HG03469 (cell line): Measurements from ENCODE around the gene ZBTB16.

Experiments
- ATAC-seq: cut with Tn5 transposase; IDR thresholded peaks from one replicate; pipeline ENCODE4 v1.9.1; 2021; ENCODE audit warnings: mild to moderate bottlenecking, moderate library complexity, moderate number of reproducible peaks; ENCODE audit not compliant: unreplicated experiment

ZBTB16 gene

DNA sequence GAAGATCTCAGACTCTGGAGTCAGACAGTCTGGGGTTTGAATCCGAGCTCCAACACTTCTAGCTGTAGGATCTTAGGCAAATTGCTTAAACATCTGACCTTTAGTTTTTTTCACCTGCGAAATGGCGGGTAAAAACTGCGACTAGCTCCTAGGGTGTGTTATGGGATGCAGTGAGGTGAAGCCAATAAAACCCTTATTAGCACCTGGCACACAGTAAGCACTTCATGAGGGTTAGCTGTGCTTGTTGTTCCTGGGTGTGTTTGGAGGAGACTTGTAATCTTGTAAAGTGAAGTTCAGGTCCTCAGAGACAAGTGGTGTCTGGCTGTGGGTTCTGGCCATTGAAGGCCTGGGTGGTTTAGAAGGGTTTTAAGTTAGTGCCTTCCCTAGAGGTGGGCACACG, 68.9 kb downstream of the ZBTB16 start:
- no peak for ATAC-seq

DNA sequence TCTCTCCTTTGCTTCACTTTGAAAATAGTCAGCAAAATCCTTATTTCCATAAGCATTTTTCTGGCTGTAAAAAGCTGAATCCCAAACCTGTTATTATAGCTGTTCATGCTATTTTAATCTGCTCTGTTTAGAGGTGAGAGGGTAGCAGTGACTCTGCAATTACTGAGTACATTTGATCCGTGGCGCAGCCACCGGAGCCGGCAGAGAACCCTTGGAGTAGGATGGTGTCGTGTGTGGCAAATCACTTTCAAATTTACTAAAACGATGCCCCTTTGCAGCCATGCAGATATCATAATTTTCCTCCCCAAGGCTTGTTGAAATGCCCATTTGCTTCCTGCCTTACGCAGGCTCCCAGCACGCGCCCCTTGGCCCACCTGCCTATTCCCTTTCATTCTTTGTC, 69.6 kb downstream of the ZBTB16 start:
- no peak for ATAC-seq

DNA sequence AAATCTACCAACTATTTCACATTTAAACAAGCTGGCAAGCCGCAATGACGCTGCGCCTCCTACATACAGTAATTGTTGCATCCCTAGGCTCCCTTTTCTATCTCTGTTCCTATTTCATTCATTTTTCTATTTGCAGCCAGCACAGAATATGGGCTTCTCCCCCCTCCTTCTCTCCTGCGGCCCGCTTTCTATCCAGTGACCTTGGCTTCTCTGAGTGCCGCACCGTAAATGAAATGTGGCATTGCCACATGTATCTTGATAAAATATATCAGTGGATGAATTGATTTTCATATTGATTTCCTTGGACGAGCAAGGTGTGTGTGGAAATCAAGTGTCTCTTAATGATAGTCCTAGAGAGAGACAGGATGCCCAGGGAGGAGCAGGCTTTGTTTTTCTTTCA, 70.2 kb downstream of the ZBTB16 start:
- ATAC-seq = no peak

DNA sequence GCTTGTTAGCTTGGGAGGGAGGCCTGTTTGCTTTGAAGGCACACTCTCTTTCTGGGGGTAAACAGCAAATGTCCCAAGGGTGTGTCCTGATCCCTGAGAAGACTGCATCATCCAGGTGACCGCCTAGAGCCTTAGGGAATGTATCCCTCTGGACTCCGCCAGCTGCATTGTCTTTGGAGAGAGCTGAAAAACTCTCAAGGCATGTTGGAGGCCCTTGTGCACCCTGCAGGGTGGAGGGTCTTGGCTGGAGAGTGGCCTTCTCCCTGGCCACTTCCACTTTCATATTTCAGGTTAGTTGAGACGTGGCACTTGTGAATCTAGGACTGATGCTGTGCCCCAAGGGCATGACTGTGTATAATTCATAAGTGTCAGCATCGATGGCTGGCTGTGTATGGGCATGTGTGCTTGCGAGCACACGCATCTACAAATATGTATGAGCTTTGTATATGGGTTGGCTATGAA, 70.6 kb downstream of the ZBTB16 start:
- ATAC-seq = no peak

DNA sequence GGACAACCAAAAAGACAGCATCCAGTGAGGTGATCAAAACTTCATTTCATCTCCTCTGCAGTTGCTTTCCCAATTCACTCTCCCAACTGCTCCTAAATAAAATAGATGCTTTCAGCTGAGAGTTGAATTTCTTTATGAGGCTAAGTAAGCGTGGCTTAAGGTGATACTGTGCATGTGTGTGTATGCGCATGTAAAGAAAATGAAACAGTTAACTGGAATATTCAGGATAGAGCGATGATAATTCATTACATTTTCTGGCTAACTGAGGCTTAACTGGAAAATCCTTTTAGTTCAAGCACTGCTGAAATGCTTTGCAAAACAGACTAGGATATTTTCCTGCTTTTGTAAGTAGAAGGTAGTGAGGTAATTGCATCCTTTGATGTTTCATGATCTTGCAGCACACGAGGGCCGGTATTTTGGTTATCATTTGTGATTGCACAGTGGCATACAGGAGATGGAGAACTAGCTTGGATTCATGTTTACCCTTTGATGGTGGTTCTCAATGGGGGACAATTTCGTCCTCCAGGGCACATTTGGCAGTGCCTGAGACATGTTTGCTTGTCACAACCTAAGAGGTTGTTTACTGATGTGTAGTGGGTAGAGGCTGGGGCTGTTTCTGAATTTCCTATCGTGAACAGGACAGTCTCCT, 71.2 kb downstream of the ZBTB16 start:
- ATAC-seq = no peak

DNA sequence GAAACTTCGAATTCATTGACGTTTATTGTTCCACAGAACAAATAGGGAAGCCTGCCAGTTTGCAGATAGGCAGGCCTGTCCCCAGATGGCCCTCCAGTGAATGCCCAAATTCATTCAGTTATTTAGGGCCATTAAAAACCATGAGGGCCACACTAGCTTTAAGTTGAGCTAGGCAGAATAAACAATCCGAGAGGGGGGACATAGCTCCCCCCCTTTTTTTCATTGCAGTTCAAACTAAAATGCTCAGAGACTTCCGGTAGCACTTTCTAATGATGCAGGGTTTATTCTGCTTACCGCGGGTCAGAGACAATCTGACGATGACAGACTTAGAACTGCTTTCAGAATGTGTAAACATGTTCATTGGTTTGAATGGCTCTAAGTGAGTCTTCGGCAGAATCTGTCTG, 72.0 kb downstream of the ZBTB16 start:
- ATAC-seq = no peak

DNA sequence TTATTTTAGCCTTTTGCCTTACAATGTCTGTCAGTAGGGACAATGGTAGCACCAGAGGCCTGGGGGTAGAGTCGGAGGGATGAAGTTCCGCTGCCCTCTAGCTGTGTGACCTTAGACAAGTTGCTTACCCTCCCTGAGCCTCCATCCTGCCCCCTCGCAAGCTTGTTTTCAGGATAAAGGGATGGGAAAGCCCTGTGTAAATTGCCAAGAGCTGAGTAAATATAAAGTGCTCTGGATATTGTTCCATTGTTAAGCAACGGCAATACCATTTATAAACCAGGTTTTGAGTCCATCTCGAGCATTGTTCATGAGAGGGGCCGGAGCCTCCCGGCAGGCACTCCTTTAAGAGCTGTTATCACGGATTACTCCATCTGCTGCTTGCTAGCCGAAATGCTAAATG, 72.9 kb downstream of the ZBTB16 start:
- ATAC-seq = no peak

DNA sequence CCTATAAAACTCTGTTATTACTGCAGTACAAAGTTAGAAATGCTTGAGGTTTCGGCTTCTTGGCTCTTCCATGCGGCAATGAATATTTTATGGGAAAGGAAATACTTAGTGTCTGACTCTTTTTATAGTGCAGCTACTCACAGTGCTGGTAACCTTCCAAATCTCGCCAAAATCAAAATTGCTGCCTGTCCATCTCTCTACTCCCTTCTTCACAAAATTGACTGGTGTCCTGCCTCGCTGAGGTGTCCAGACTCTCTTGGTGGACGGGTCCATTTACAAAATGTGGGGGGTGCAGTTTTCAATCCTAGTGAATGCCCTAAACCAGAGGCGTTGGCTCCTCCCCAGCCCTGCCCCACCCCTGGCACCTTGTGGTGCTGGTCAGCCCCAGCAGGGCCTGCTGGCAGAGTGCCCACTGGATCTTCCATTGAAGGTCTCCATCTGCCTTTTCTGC, 73.5 kb downstream of the ZBTB16 start:
- ATAC-seq = no peak

DNA sequence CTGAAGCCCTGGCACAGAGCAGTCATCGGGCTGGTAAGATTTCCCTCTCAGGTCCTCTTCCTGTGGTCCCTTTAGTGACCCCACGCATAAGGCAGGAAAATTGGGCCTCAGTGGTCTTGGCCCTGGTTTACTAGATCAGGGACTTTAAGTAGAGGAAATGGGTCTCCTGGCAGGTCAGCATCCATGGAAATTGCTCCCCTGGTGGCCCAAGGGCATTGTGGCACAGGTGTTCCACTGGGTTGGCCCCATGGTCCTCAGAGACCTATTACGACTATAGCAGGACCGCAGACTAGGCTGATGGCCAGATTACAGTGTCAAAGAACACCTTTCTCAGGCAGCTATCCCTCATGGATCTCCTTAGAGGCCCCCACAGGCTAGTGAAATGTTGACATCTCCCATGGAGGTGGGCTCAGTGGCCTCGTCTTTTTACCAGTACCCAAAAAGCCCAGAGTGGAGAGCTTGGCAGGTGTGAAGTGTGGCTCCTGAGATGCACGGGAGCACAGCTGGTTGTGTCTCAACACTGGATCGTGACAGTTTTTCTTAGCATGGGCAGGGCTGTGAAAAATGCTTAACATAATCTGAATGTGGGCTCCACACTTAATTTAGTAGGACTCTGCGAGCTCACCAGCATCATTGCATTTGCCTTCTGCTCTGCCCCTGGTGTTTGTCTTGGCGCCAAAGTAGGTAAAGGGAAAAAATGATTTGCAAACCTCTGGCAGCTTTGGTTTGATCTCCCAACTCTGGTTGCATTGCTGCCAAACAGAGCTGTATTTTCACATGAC, 74.2 kb downstream of the ZBTB16 start:
- no peak for ATAC-seq

DNA sequence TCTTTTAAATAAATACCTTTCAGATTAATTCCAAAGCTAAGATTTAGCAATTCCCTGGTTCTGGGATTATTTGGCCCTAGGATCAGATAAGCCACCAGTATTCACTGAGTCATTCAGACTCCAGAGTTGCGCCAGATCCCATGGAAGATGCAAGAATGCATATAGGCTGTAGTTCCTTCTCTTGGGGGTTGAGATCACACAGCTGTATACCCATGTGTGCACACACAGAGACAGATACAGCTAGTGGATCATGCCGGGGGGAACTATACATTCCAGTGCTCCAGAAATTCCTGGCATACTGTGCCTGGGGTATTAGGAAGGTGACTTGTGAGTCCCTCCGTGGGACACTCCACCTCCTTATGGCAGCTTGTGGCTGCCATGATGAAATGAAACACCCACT, 75.4 kb downstream of the ZBTB16 start:
- no peak for ATAC-seq

DNA sequence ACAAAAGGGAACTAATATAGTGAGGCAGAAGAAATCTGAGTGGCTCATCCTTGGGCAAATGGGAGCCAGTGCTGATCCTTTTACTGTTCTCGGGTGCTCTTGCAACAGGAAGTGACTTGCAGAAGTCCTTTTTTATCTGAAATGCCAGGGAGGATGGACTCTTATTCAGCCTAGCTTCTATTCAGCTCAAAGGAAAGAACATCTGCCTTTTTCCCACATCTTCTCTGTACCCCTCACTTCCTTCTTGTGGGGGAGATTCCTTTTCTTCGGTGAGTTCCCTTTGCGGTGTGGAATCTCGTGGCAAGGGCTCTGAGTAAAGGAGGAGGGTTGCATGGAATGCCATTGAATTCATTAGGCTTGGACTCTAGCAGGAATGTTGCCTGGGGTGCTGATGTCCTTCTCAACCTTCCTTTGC, 76.2 kb downstream of the ZBTB16 start:
- ATAC-seq = no peak

DNA sequence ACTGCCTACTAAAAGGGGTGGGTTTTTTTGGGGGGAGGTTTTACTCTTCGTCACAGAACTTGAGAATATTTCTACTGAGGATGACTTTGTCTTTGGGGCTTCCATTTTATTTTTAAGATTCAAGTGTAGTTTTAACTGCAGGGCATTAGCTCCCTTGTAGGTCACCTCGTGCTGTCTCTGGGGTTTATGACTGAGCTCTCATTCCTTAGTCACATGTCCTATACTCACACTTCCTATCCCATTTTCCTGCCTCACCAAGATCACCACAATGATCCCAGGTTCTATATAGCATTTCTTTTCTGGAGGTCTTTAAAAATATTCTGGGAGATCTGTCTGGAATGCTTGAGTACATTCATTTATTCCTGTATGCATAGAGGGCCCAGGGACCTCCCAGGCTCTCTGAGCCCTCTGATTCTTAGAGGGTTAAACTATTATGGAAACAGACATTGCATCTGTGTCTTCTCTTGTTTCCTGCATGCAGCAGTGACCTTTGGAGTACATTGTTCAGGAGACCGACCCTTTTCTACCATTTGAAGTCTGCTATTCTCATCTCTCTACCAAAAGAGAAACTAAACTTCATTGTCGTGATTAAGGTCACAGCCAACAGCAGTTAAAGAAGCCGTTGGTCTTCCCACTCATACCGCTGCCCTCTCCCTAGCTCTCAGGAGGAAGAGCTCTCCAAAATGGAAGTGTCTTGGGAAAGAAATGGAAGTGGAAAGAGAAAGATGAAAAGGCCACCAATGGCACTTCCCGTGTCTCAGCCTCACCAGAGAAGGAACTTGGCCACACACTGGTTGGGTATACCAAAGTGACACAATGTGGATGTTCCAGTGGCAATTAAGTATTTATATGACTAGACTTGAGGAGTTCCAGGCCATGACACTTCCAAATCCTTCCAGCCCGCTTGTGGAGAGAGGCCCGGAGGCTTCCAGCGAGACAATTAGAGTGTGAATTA, 77.5 kb downstream of the ZBTB16 start:
- ATAC-seq = no peak

DNA sequence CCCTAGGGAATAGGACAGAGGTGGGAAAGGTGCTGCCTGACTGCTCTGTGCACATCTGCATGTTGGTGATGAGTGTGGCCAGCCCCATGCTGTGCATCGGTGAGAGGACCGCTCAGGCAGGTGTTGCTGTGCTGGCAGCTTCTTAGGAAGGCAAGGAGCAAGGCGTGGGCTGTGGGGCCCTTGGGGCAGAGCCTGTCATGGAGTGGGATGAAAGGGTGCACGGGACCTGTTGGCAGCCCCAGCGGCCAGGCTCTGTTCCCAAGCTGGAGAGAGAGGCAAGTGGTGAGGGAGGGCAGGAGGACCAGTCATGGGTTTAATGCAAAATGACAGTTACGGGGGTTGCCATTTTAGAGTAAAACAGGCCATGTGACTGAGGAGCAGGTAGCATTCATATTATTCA, 78.3 kb downstream of the ZBTB16 start:
- ATAC-seq = no peak

DNA sequence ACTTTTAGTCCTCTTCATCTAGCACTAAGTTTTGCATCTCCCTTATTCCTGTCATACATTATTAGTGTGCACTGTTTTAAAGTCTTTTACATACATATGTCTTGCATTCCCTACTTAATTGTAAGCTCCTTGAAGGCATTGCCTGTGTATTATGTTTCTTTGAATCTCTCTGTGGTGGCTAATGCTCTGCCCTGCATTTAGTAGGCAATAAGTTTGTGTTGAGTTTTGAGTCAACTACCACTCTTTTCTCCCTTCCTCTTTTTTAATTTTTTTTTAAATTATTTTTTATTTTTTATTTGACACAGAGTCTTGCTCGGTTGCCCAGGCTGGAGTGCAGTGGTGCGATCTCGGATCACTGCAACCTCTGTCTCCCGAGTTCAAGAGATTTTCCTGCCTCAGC, 78.9 kb downstream of the ZBTB16 start:
- ATAC-seq = no peak

DNA sequence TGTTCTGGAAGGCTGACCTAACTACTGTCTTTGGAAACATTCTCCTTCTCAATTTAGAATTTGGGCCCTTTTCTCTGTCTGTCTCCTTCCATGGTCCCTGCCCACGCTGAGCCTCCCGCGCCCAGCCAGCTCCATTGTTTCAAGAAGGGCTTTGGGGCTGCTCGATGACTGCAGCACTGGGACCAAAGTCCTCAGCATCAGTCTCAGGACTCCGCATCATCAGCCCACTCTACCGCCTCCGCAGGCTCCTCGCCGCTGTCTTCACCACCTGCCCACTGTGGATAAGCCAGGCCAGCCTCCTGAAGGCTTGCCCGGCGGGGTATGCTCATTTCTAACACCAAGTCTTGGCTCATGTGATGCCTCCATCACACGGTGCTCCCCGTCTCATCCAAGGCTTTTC, 81.3 kb downstream of the ZBTB16 start:
- no peak for ATAC-seq

DNA sequence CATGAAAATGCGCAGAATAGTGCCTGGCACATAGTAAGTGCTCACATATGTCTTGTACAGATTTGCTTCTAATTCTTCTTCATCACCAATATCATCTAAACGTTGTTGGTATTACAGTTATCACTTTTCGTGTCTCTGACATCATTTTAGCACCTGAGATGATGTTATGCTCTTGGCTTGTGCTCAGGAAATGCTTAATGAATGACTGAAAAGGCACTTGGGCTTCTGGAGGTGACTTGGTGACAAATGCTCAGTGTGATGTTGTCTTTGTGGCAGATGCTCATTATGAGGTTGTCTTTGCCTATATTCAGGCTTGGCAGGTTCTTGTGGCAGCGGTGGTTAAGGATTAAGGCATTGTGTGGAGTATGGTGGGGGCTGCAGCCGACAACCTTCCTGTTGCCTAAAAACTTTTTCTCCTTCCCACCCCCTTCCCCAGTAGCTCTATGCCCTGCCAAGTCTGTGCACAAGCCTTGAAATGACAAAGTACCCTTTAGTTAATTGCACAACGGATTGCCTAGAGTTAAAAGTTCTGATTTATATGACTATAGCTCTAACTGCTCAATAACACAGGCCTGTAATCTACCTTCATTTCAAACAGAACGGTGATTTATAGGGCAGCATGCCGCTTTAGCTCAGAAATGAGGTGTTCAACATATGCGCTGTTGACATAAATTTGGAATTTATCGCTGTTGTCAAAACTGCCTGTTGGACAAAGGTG, 82.5 kb downstream of the ZBTB16 start:
- no peak for ATAC-seq

DNA sequence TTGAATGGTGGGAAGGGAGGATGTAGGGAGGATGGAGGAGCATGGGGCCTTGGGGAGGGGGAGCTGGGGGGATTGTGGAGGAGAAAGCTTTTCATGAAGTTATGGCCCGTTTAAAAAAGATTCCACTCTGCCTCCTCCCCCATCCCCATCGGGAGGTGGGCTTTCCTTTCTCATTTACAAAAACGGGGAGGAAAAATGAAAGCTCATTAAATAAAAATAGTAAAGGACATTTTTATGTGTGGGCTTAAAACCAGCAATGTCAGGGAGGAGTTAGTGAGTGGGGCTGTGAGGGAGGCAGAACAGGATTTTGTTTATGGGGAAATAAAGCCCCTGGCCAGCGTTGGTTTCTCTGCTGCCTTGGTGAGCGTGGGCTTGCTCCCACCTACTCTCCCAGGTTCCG, 83.2 kb downstream of the ZBTB16 start:
- ATAC-seq = no peak

DNA sequence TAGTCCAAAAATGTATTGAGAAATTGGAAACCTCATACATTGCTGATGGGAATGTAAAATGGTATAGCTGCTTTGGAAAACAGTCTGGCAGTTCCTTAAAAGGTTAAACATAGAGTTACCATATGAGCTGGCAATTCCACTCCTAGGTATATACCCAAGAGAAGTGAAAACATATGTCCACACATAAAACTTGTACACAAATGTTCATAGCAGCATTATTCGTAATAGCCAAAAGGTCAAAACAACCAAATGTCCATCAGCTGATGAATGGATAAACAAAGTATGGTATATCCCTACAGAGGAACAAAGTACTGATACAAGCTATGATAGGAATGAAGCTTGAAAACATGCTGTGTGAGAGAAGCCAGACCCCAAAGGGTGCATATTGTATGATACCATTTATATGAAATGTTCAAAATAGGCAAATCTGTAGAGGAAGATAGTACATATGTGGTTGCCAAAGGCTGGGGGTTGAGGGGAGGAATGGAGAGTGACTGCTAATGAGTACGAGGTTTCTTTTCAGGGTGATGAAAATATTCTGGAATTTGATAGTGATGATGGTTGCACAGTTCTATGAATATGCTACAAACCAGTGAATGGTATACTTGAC, 85.8 kb downstream of the ZBTB16 start:
- no peak for ATAC-seq

DNA sequence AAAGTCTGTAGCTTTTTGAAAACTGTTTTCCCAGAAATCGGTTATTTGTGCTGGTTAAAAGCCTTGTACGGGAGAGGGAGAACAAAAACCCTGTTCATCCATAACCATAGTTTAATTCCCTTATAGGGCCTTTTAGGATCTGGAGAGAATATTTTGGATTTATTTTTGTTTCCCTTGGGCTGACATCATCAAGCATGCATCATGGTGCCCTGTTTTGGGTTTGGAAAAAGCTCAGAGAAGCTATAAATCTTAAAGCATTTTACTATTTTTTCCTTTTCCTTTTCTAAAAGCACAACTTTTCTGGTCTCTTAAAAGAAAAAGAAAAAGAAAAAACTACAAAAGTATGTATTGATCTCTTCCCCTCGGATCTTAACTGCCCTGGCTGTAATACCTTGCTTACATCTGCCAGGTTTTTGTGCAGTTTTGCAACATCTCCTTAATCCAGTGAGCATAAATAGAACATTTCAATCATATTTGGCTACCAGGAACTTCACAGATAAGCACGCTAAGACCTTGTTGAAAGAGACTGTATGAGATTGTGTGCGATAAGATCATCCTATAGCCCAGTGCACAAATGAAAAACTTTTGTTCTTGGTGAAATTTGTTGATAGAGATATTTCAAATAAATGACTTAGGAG, 88.0 kb downstream of the ZBTB16 start:
- no peak for ATAC-seq

DNA sequence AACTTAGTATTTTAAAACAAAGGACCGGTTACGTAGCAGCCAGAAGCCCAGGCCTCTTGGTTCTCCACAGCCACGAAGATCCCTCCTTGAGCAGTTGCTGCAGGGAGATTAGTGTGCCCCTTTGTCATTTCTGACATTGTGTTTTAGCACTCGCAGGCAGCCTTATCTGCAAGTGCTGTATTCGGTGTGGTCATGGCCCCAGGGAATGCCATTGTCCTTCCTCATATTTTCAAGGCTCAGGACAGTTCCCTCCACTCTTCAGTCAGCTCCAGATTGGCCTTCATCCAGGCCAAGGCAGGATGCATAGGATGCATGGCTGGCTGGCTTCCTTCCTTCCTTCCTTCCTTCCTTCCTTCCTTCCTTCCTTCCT, 88.5 kb downstream of the ZBTB16 start:
- no peak for ATAC-seq
